SH-SY5Y (cell line): ENCODE data around the gene NOX3.

Source experiments
- GATA2 ChIP-seq: IDR thresholded peaks from 2 replicates; pipeline ENCODE4 v1.6.1; 2011; ENCODE audit warnings: mild to moderate bottlenecking, low read depth, low read length
- GATA3 ChIP-seq: IDR thresholded peaks from 2 replicates; pipeline ENCODE4 v1.6.1; 2011; ENCODE audit warnings: low read depth, mild to moderate bottlenecking, low read length, moderate library complexity

DNA sequence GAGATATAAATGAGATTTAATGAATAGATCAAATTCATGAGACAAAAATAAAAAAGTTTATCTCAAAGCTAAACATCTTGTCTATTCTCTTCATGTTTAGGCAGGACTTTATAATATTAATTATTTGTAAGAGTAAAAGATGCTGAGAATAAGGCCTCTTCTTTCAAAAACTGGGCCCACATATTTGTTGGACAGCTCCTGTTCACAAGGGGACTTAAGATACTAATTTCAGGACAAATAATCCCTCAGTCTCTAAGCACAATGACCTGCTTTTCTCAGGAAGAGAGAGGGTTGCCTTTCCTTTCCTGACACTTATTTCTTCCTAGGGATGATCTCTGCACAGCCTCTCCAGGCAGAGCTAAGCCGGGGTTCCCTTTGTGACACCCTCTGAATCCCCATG is 43.3 kb downstream of the NOX3 start:
- TF ChIP-seq GATA2 (no peak), GATA3 (no peak)
